Astrocyte of the cerebellum (primary cell): ENCODE measurements around the gene WWC1.

Source experiments
- DNase-seq: peaks from one replicate; pipeline ENCODE4 v3.0.0-alpha.2; 2011; ENCODE audit warnings: low read depth
- H3K4me3 ChIP-seq: 2 replicates; pipeline ENCODE4 v1.5.1; 2011; ENCODE audit warnings: mild to moderate bottlenecking, low read depth, low read length, moderate library complexity
- CTCF ChIP-seq: IDR thresholded peaks from 2 replicates; pipeline ENCODE4 v1.5.1; 2012; ENCODE audit warnings: low read length, low read depth, moderate library complexity, mild to moderate bottlenecking; ENCODE audit errors: missing control alignments
- in situ Hi-C: cut with HindIII; loops from 2 replicates; pipeline ENCODE4 v1.10.0; 2017; ENCODE audit warnings: low sequenced_read_pairs

WWC1 gene

DNA sequence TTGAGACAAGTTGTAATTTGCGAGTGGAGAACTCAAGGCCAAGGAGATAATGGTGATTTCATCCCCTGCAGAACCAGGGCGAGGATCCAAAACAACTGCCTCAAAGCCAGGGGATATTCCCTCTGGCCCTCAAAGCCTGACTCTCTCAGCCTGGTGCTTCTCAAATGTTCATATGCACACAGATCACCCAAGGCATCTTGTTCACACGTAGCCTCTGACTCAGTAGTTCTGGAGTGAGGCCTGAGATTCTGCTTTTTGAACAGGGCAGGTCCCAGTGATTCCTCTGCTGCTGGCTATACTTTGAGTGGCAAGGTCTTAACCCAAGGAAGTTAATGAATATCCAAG is 30.2 kb upstream of the WWC1 start:
- no peak for DNase-seq
- TF ChIP-seq CTCF, result no peak
- no peak overlapping the region for H3K4me3 ChIP-seq
- in situ Hi-C loops, result no loop called here

DNA sequence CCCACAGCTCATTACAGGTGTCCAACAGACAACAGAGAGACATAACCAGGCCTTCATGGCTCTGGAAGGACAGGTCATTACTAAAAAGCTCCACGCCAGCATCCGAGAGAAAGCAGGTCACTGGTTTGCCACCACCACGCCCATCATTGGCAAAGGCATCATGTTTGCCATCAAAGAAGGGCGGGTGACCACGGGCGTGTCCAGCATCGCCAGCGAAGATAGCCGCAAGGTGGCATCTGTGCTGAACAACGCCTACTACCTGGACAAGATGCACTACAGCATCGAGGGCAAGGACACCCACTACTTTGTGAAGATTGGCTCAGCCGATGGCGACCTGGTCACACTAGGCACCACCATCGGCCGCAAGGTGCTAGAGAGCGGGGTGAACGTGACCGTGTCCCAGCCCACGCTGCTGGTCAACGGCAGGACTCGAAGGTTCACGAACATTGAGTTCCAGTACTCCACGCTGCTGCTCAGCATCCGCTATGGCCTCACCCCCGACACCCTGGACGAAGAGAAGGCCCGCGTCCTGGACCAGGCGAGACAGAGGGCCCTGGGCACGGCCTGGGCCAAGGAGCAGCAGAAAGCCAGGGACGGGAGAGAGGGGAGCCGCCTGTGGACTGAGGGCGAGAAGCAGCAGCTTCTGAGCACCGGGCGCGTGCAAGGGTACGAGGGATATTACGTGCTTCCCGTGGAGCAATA is 29.3 kb upstream of the WWC1 start:
- no peak for DNase-seq
- no peak for TF ChIP-seq CTCF
- in situ Hi-C loops, result no loop called here
- no peak overlapping the region for H3K4me3 ChIP-seq

DNA sequence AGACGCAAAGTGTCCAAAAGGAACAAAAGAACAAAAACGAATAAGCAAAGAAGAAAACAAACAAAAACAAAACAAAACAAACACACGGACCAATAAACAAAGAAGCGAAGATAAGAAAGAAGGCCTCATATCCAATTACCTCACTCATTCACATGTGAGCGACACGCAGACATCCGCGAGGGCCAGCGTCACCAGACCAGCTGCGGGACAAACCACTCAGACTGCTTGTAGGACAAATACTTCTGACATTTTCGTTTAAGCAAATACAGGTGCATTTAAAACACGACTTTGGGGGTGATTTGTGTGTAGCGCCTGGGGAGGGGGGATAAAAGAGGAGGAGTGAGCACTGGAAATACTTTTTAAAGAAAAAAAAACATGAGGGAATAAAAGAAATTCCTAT is 28.3 kb upstream of the WWC1 start:
- DNase-seq, result no peak
- in situ Hi-C loops, result no loop called here
- TF ChIP-seq CTCF, result no peak
- no peak overlapping the region for H3K4me3 ChIP-seq

GRCh38 chr5:168266016-168266415 is 25.4 kb upstream of the WWC1 start:
- no peak overlapping the region for H3K4me3 ChIP-seq
- TF ChIP-seq CTCF, result no peak
- DNase-seq, result no peak
- in situ Hi-C loops, result no loop called here

DNA sequence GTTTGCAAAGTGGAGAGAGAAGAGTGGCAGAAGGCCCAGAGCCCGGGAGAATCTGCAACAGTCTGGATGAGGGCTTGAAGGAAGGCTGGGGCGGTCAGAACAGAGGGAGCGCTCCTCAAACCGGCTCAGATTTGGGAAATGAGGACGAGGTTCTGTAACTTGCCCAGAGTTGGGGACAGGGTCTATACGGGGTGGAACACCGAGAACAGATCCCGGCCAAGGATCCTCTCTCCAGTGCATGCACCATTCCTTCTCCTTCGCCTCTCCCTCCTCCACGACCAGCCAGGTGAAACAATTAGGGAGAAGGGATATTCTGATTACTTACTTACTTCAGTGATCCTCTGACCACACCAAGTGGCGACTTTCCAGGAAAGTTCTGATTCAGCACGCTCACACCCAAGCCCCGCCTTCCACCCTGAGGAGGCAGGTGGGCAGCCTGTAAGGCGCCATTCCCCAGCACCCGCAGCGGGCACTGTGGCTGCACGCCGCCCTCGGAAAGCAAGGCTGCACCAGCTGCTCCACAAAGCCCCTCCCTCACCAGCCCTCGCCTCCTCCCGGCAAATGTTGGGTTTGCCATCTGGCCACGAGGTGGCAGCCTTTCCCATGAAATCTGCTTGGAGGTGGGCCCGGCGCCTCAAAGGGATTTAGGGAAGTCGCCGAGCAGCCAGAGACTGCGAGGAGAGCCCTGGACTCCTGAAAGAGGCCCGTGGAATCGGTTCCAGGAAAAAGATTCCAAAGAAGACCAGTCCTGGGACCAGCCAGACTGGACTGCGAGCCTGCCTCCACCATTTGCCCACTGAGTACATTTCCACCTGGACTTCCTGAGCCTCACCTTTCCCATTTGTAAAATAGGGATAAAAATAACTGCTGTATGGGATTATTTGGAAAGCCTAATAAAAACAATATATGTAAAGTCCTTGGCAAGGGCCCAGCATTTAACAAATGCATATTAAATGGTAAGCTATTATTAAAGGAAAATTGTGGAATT is 22.2 kb upstream of the WWC1 start:
- DNase-seq, result peak; percentile 77
- in situ Hi-C loops, result no loop called here
- peak; percentile 88 for TF ChIP-seq CTCF
- H3K4me3 ChIP-seq, result peak overlapping the region; percentile 25

DNA sequence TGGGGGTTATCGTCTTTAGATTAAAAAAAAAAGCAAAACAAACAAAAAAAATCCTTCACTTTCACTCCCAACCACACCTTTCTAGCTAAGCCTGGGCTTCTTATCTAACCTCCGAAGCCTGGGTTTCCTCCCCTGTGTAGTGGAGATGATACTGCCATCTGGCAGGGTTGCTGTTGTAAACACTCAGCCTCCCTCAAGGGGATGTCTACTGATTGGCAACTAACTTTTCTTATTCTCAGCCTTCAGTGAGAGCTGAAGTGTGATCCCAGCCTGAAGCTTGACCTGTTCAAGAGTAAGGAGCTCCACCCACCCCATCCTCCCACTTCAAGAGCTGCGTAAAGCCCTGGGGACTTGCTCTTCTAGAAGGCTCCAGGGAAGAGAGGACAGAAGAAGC is 21.5 kb upstream of the WWC1 start:
- no peak for TF ChIP-seq CTCF
- in situ Hi-C loops, result no loop called here
- H3K4me3 ChIP-seq, result no peak overlapping the region
- no peak for DNase-seq
